Stimulated activated naive CD4-positive, alpha-beta T cell treated with Interleukin-2 at 50 U/mL for 16 hours (primary cell): ENCODE data around the gene PRCC.

Experiments used
- DNase-seq: peaks from one replicate; lab custom pipeline; 2025; lab: John Stamatoyannopoulos, UW

Gene PRCC

GRCh38 chr1:156796340-156797097, 29.2 kb downstream of the PRCC start:
- no peak for DNase-seq

- DNase-seq: no peak
Measured at GRCh38 chr1:156797212-156797871, 30.0 kb downstream of the PRCC start.

GRCh38 chr1:156801409-156802121, 34.2 kb downstream of the PRCC start:
- no peak for DNase-seq

- DNase-seq: no peak
Measured at GRCh38 chr1:156802421-156802935, 35.1 kb downstream of the PRCC start.

- no peak for DNase-seq
Measured at GRCh38 chr1:156803086-156803851, 35.9 kb downstream of the PRCC start.

- DNase-seq: no peak
Measured at GRCh38 chr1:156804026-156804425, 36.7 kb downstream of the PRCC start.

GRCh38 chr1:156804572-156805243, 37.4 kb downstream of the PRCC start:
- DNase-seq: no peak

GRCh38 chr1:156805766-156806511, 38.6 kb downstream of the PRCC start:
- DNase-seq: no peak

- DNase-seq: no peak
Measured at GRCh38 chr1:156806512-156807440, 39.4 kb downstream of the PRCC start.

GRCh38 chr1:156807627-156808026, 40.3 kb downstream of the PRCC start:
- DNase-seq: no peak

- DNase-seq: no peak
Measured at GRCh38 chr1:156808186-156809030, 41.1 kb downstream of the PRCC start.

- DNase-seq: no peak
Measured at GRCh38 chr1:156809281-156809680, 41.9 kb downstream of the PRCC start.

- DNase-seq: no peak
Measured at GRCh38 chr1:156809711-156810366, 42.5 kb downstream of the PRCC start.

GRCh38 chr1:156811168-156811567, 43.8 kb downstream of the PRCC start:
- no peak for DNase-seq

- DNase-seq: no peak
Measured at GRCh38 chr1:156812293-156812990, 45.1 kb downstream of the PRCC start.

GRCh38 chr1:156813298-156813697, 46.0 kb downstream of the PRCC start:
- DNase-seq: no peak

- peak; percentile 63 for DNase-seq
Measured at GRCh38 chr1:156813750-156814570, 46.6 kb downstream of the PRCC start.
